ENCODE results near the gene DNAJB6.
A peak's percentile ranks its signal among the peaks of the same experiment; 100 is the strongest.
"Not testable (repeated sequence)": the region's sequence is repeated elsewhere in the genome, so short reads cannot be mapped to it uniquely, and the experiment has no call there.

DNAJB6 gene

DNA sequence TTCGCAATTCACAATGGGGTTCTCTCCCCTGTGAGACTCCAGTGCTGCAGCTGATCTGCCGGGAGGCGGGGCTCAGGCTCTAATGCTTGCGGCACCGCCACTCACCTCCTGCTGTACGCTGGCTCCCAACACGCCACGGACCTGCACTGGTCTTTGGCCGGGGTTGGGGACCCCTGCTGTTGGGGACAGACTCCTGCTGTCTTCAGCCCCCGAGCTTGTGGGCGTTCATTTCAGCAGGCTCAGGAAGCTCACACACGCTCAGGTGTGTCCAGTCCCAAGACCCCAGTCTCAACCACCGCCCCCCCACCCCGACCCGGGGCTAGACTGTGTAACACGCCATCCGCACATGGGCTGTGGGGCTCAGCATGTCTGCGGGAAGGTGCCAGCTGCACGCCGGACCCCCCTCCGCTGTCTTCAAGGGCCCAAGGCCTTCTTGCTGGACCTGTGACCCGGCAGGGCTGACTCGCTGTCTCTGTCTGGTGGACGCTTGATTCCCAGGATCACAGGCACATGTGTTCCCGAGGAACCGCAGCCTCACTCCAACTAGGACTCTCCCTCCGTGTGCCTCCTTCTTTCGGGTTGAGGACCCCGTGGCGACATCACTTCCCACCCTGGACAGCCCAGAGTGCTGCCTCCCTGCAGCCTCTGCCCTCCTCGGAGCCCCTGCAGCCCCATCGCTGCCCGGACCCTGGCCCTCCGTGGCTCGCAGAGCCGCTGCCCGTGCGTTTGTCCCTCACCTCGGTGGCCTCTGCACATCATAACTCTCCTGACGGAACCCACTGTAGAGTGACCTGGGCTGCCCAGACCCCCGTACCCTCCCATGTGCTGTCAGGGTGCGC is 106.4 kb downstream of the DNAJB6 start:
- DNase-seq (ENCODE audit: low spot score): no peak

- DNase-seq (ENCODE audit: low spot score): no peak
Measured at GRCh38 chr7:157444011-157444842, 107.4 kb downstream of the DNAJB6 start.

- no peak for DNase-seq (ENCODE audit: low spot score)
Measured at GRCh38 chr7:157444843-157445135, 108.0 kb downstream of the DNAJB6 start.

DNA sequence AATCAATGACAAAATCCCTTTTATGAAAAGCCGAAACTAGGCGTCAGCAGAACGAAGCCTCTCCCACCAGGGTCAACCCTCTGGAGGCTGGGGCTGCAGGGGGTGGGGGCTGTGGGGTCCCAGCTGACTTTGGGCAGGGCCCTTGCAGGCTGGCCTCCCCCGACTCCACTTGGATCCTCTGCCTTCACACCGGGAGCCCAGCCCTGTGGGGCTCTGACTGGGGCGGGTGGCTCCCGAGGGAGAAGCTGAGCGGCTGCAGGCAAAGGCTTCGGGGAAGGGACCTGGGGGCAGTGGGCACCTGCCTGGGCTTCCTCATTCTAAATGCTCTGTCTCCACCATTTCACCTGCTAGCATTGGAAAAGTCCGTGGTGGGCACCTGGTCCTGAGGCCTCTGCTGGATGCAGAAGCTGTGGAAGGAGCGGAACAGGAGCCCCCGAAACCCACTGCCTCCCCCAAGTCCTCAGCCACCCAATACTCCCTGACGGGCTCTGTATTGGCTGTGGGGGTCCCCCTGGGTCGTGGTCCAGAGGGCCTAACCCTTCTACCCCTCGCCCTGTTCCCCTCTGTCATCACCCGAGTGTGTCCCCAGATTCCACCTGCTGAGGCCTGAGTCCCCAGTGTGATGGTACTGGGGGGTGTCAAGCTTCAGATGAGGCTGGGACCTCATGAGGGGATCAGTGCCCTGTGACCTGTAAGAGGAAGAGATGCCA is 108.6 kb downstream of the DNAJB6 start:
- no peak for DNase-seq (ENCODE audit: low spot score)

GRCh38 chr7:157445956-157446295 is 109.1 kb downstream of the DNAJB6 start:
- no peak for DNase-seq (ENCODE audit: low spot score)

DNA sequence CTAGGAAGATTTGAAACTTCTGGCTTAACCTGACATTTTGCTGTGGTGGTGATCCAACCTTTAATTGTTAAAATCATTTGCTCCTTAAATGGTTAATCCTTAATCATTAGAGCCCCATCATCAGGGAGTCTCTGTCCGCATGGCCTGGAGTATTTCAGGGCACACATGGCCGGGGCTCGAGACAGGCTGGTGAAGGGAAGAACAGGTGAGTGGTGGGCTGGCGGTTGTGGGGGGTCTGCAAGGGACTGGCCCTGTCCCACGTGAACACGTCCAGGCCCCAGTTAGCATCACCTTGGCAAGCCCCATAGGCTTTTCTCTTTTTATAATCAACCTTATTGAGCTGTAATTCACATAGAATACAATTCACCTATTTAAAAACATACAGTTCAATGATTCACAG is 109.5 kb downstream of the DNAJB6 start:
- DNase-seq (ENCODE audit: low spot score): no peak

DNA sequence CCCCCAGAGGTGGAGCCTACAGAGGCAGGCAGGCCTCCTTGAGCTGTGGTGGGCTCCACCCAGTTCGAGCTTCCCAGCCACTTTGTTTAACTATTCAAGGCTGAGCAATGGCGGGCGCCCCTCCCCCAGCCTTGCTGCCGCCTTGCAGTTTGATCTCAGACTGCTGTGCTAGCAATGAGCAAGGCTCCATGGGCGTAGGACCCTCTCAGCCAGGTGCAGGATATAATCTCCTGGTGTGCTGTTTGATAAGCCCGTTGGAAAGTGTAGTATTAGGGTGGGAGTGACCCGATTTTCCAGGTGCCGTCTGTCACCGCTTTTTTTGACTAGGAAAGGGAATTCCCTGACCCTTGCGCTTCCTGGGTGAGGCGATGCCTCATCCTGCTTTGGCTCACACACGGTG is 117.2 kb downstream of the DNAJB6 start:
- DNase-seq (ENCODE audit: low spot score): not testable (repeated sequence)

- DNase-seq (ENCODE audit: low spot score): peak; percentile 40
Measured at GRCh38 chr7:157457355-157458253, 120.8 kb downstream of the DNAJB6 start.

GRCh38 chr7:157458254-157458633 is 121.4 kb downstream of the DNAJB6 start:
- DNase-seq (ENCODE audit: low spot score): no peak

- DNase-seq (ENCODE audit: low spot score): no peak
Measured at GRCh38 chr7:157459966-157460365, 123.2 kb downstream of the DNAJB6 start.

- no peak for DNase-seq (ENCODE audit: low spot score)
Measured at GRCh38 chr7:157460721-157461120, 123.9 kb downstream of the DNAJB6 start.

- no peak for DNase-seq (ENCODE audit: low spot score)
Measured at GRCh38 chr7:157461573-157462418, 125.0 kb downstream of the DNAJB6 start.

- no peak for DNase-seq (ENCODE audit: low spot score)
Measured at GRCh38 chr7:157462419-157462771, 125.6 kb downstream of the DNAJB6 start.

DNA sequence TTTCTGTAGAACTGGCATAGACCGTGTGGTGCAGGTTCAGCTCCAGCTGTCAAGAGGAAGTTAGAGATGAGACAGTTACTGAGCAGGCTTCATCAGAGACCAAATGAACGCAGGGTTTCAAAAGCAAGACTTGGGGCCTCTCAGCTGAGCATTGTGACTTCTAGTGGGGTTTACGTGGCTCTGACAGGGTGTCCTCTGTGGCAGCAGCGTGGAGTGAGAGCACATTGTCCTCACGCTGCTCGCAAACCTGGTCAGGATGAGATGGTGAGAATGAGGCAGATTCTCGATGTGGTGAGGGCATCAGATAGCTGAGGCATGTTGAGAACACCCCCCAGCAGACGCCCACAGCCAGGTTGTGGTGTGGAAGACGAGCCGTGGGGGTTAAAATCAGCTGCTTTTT is 126.0 kb downstream of the DNAJB6 start:
- DNase-seq (ENCODE audit: low spot score): no peak

- DNase-seq (ENCODE audit: low spot score): no peak
Measured at GRCh38 chr7:157463245-157463644, 126.4 kb downstream of the DNAJB6 start.

DNA sequence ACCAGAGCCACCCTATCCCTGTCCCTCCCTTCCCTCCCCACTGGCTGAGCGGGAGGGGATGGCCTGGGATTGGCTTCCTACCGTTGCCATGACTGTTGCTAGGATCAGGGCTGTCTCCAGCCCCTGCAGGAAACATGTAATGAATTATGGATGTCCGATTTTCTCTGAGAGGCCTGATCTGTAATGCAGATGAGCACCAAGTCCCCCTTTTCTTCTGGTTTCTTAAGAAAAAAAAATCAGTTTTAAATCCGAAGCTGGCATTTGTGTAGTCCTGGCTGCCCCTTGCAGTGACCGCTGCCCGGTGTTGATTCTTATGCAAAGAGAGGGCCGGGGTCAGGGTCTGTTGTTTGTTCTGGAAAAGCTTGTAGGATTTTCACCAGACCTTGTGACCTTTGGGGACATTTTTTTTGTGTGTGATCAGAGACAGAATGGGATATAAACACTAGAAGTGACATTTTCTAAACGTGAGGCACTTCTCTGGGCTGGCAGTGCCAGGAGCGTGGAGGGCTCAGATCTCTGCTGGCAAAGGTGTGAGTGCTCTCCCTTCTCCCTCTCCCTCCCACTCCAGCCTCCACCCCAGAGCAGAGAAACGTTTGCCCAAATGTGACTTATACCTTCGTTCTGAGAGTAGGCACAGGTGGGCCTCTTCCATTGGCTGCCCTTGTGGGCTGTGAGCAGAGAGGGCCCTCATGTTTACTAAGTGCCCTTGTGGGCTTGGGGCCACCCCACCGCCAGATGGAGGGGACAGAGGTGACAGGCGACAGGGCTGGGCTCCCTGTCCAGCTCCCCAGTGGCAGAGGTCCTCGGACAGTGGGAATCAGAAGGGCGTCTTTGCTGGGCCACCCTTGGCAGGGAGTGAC is 127.5 kb downstream of the DNAJB6 start:
- DNase-seq (ENCODE audit: low spot score): peak; percentile 17

- DNase-seq (ENCODE audit: low spot score): no peak
Measured at GRCh38 chr7:157464971-157465886, 128.4 kb downstream of the DNAJB6 start.

GRCh38 chr7:157465891-157466866 is 129.4 kb downstream of the DNAJB6 start:
- DNase-seq (ENCODE audit: low spot score): no peak

All from putamen (tissue), 1 donor.